BLaER1 (cell line): ENCODE results near the gene TLL2.

Source experiments
- H3K27ac ChIP-seq: shearing (Covaris generic); formaldehyde crosslinking; 2 replicates; pipeline ENCODE4 v1.8.1; 2022
- H3K27me3 ChIP-seq: shearing (Covaris generic); formaldehyde crosslinking; 2 replicates; pipeline ENCODE4 v1.8.1; 2022
- H3K36me3 ChIP-seq: shearing (Covaris generic); formaldehyde crosslinking; 2 replicates; pipeline ENCODE4 v1.8.1; 2022
- H3K4me1 ChIP-seq: shearing (Covaris generic); formaldehyde crosslinking; 2 replicates; pipeline ENCODE4 v1.8.1; 2022
- H3K4me2 ChIP-seq: shearing (Covaris generic); formaldehyde crosslinking; 2 replicates; pipeline ENCODE4 v1.8.1; 2022
- H3K4me3 ChIP-seq: shearing (Covaris generic); formaldehyde crosslinking; 2 replicates; pipeline ENCODE4 v1.8.1; 2022
- H3K9ac ChIP-seq: shearing (Covaris generic); formaldehyde crosslinking; 2 replicates; pipeline ENCODE4 v1.8.1; 2022
- H3K9me3 ChIP-seq: shearing (Covaris generic); formaldehyde crosslinking; 2 replicates; pipeline ENCODE4 v1.8.1; 2022
- H4K20me1 ChIP-seq: shearing (Covaris generic); formaldehyde crosslinking; 2 replicates; pipeline ENCODE4 v1.8.1; 2022
- Cebpa-rat ChIP-seq: shearing (Covaris generic); IDR thresholded peaks from 2 replicates; pipeline ENCODE4 v1.8.1; 2022

The TLL2 gene

GRCh38 chr10:96357038-96357620 lies 156.6 kb downstream of the TLL2 start:
- H3K36me3 ChIP-seq = peaks cover 64% of the 10 kb centered on the region
- H3K27ac ChIP-seq = no peak overlapping the region
- TF ChIP-seq Cebpa-rat = no peak
- H3K4me3 ChIP-seq = no peak overlapping the region
- no peaks in the 10 kb centered on the region for H3K9me3 ChIP-seq
- H3K27me3 ChIP-seq = no peaks in the 10 kb centered on the region
- H3K4me2 ChIP-seq = no peak overlapping the region
- peaks cover 11% of the 10 kb centered on the region for H3K4me1 ChIP-seq
- no peak overlapping the region for H3K9ac ChIP-seq
- peaks cover 39% of the 10 kb centered on the region; the same call in 1 of the 2 replicates for H4K20me1 ChIP-seq

GRCh38 chr10:96352582-96352981 lies 161.1 kb downstream of the TLL2 start:
- H3K27ac ChIP-seq = no peak overlapping the region
- H3K4me1 ChIP-seq = no peaks in the 10 kb centered on the region
- peaks cover 76% of the 10 kb centered on the region for H3K36me3 ChIP-seq
- no peaks in the 10 kb centered on the region for H3K27me3 ChIP-seq
- TF ChIP-seq Cebpa-rat = no peak
- H4K20me1 ChIP-seq = peaks cover 60% of the 10 kb centered on the region; the same call in 1 of the 2 replicates
- no peak overlapping the region for H3K4me3 ChIP-seq
- no peaks in the 10 kb centered on the region for H3K9me3 ChIP-seq
- H3K4me2 ChIP-seq = no peak overlapping the region
- H3K9ac ChIP-seq = no peak overlapping the region

- H4K20me1 ChIP-seq = peaks cover 54% of the 10 kb centered on the region; the same call in 1 of the 2 replicates
- no peaks in the 10 kb centered on the region for H3K27me3 ChIP-seq
- H3K4me1 ChIP-seq = no peaks in the 10 kb centered on the region
- H3K9me3 ChIP-seq = no peaks in the 10 kb centered on the region
- H3K36me3 ChIP-seq = peaks cover 76% of the 10 kb centered on the region
- no peak overlapping the region for H3K4me3 ChIP-seq
- H3K9ac ChIP-seq = no peak overlapping the region
- H3K27ac ChIP-seq = no peak overlapping the region
- TF ChIP-seq Cebpa-rat = no peak
- H3K4me2 ChIP-seq = no peak overlapping the region
Measured at GRCh38 chr10:96352027-96352426, 161.7 kb downstream of the TLL2 start.

GRCh38 chr10:96346295-96346694 lies 167.4 kb downstream of the TLL2 start:
- TF ChIP-seq Cebpa-rat = no peak
- no peak overlapping the region for H3K9ac ChIP-seq
- peaks cover 66% of the 10 kb centered on the region for H4K20me1 ChIP-seq
- no peak overlapping the region for H3K4me3 ChIP-seq
- no peak overlapping the region for H3K4me2 ChIP-seq
- H3K9me3 ChIP-seq = peaks cover 25% of the 10 kb centered on the region
- H3K27me3 ChIP-seq = no peaks in the 10 kb centered on the region
- no peak overlapping the region for H3K27ac ChIP-seq
- H3K36me3 ChIP-seq = peaks cover 79% of the 10 kb centered on the region
- H3K4me1 ChIP-seq = peaks cover 19% of the 10 kb centered on the region

GRCh38 chr10:96345222-96345621 lies 168.5 kb downstream of the TLL2 start:
- TF ChIP-seq Cebpa-rat = no peak
- peaks cover 25% of the 10 kb centered on the region for H3K9me3 ChIP-seq
- H3K27me3 ChIP-seq = no peaks in the 10 kb centered on the region
- H3K4me1 ChIP-seq = peaks cover 19% of the 10 kb centered on the region
- no peak overlapping the region for H3K9ac ChIP-seq
- H4K20me1 ChIP-seq = peaks cover 77% of the 10 kb centered on the region
- no peak overlapping the region for H3K4me3 ChIP-seq
- no peak overlapping the region for H3K4me2 ChIP-seq
- peaks cover 83% of the 10 kb centered on the region for H3K36me3 ChIP-seq
- H3K27ac ChIP-seq = no peak overlapping the region

GRCh38 chr10:96344178-96344577 lies 169.5 kb downstream of the TLL2 start:
- Histone ChIP-seq H4K20me1 (peaks cover 78% of the 10 kb centered on the region), H3K27ac (peak overlapping the region; percentile 32; the same call in 1 of the 2 replicates), H3K9me3 (peaks cover 25% of the 10 kb centered on the region), H3K27me3 (no peaks in the 10 kb centered on the region), H3K4me1 (peaks cover 20% of the 10 kb centered on the region), H3K9ac (no peak overlapping the region), H3K4me2 (0 out of 2 replicates have a peak overlapping the region, but pooled peaks have one; percentile 10), H3K4me3 (no peak overlapping the region), H3K36me3 (peaks cover 87% of the 10 kb centered on the region)
- no peak for TF ChIP-seq Cebpa-rat

- Histone ChIP-seq H3K4me2 (no peak overlapping the region), H4K20me1 (peaks cover 90% of the 10 kb centered on the region), H3K9ac (no peak overlapping the region), H3K4me3 (no peak overlapping the region), H3K27me3 (no peaks in the 10 kb centered on the region), H3K9me3 (peaks cover 25% of the 10 kb centered on the region), H3K36me3 (peaks cover 91% of the 10 kb centered on the region), H3K4me1 (peaks cover 26% of the 10 kb centered on the region), H3K27ac (no peak overlapping the region)
- no peak for TF ChIP-seq Cebpa-rat
Measured at GRCh38 chr10:96342402-96342801, 171.3 kb downstream of the TLL2 start.

GRCh38 chr10:96341219-96342182 lies 172.2 kb downstream of the TLL2 start:
- no peak overlapping the region for H3K9ac ChIP-seq
- H3K4me1 ChIP-seq = peaks cover 26% of the 10 kb centered on the region
- peaks cover 99% of the 10 kb centered on the region for H4K20me1 ChIP-seq
- no peak overlapping the region for H3K4me3 ChIP-seq
- H3K27me3 ChIP-seq = no peaks in the 10 kb centered on the region
- no peak for TF ChIP-seq Cebpa-rat
- peaks cover 25% of the 10 kb centered on the region for H3K9me3 ChIP-seq
- H3K27ac ChIP-seq = no peak overlapping the region
- no peak overlapping the region for H3K4me2 ChIP-seq
- H3K36me3 ChIP-seq = peaks cover 95% of the 10 kb centered on the region

GRCh38 chr10:96339956-96340904 lies 173.5 kb downstream of the TLL2 start:
- Histone ChIP-seq H3K4me2 (no peak overlapping the region), H3K27me3 (no peaks in the 10 kb centered on the region), H3K9me3 (peaks cover 14% of the 10 kb centered on the region), H3K36me3 (peaks cover 95% of the 10 kb centered on the region), H3K4me1 (peaks cover 25% of the 10 kb centered on the region), H3K27ac (no peak overlapping the region), H3K9ac (no peak overlapping the region), H3K4me3 (no peak overlapping the region), H4K20me1 (peaks cover 100% of the 10 kb centered on the region)
- TF ChIP-seq Cebpa-rat = no peak
